ENCODE measurements around the gene IL10RA.

DNA sequence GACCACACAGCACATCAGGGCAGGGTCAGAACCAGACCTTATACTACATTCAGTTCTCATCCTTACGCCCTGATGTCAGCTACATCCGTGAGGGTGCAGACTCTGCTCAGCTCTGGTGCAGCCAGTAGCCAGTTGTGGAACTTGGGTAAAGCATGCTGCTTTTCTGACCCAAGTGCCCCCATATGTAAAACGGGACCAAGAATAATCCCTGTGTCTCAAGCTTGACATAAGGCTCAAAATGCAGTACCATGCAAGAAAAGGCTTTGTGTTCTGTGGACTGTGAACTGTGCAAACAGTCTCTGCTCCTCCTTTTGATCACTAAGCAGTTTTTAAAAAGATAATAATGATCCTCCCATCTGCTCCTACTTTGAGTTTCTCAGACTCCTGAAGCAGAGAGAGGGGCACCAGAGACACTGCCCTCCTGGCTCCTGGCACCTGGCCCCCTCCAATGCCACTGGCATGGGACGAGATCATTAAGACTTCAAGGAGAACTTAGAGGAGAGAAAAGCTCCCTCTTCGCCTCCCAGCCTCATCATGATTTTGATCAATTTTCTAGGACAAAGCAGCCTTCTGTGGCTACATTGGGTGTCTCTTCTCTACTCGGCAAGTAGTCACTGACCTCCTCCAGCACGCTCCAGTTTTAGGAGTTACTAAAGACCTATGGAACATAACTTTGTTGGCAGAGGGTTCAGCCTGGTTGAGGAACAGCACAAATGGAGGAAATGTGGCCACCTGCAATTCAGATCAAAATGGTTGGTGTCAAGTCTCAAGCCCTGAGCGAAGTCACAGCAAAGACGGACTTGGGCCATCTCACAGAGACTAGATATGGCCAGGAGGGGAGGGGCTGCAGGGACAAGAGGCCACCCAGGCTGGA, 23.9 kb downstream of the IL10RA start:
- no peak for TF ChIP-seq POLR2AphosphoS5 (IDR thresholded peaks at IDR 0.05)
- TF ChIP-seq POLR2A (IDR thresholded peaks at IDR 0.05) = no peak

All from prostate gland (tissue), 1 donor.